Stomach (tissue), 9 donors: ENCODE results near the gene ATP4B. TPM values are rescaled to one million over a fixed set of nuclear protein-coding genes. Genes with fewer than 3 reads are reported as not detected.

Experiments
- DNase-seq, 2 donors: peaks; one replicate each; pipeline versions ENCODE4 v3.0.0 to v3.0.0-alpha.2; 2013 to 2019
- H3K27ac ChIP-seq, 5 donors: fragments of 200-600 bp in 4 of 5; sonication (generic) in 4 of 5; one replicate each; pipeline ENCODE4 v1.5.1; 2013 to 2019; ENCODE audit warnings: mild to moderate bottlenecking in 1 of 5, moderate library complexity in 1 of 5
- H3K27me3 ChIP-seq, 3 donors: fragments of 200-600 bp; sonication (generic); one replicate each; pipeline ENCODE4 v1.5.1; 2017 to 2019; ENCODE audit warnings: mixed run types in 1 of 3
- H3K36me3 ChIP-seq, 4 donors: fragments of 200-600 bp; sonication (generic); 1 replicate in 3 of 4; 2 replicates in 1 of 4; pipeline ENCODE4 v1.5.1; 2016 to 2019
- H3K4me1 ChIP-seq, 4 donors: fragments of 200-600 bp; sonication (generic); one replicate each; pipeline ENCODE4 v1.5.1; 2016 to 2019
- H3K4me3 ChIP-seq, 4 donors: fragments of 200-600 bp; sonication (generic) in 3 of 4; one replicate each; pipeline ENCODE4 v1.5.1; 2016 to 2019; ENCODE audit warnings: mild to moderate bottlenecking in 1 of 4
- H3K9me3 ChIP-seq, 4 donors: fragments of 200-600 bp; sonication (generic); one replicate each; pipeline ENCODE4 v1.5.1; 2016 to 2019
- CTCF ChIP-seq, 7 experiments: fragments of 450-650 bp in 4 of 7; fragments of 200-600 bp in 3 of 7; sonication (generic) in 3 of 7; IDR thresholded peaks; one replicate each; pipeline ENCODE4 v1.5.1; 2016 to 2019; ENCODE audit warnings: antibody characterized with exemption in 7 of 7, control low read depth in 2 of 7, mild to moderate bottlenecking in 1 of 7
- EP300 ChIP-seq: sonication (generic); formaldehyde crosslinking; IDR thresholded peaks from one replicate; pipeline ENCODE4 v1.6.1; 2017; ENCODE audit warnings: antibody characterized with exemption
- POLR2A ChIP-seq, 4 donors: fragments of 450-650 bp; IDR thresholded peaks; one replicate each; pipeline ENCODE4 v1.6.1; 2016; ENCODE audit warnings: antibody characterized with exemption in 4 of 4, control low read depth in 2 of 4, mild to moderate bottlenecking in 1 of 4, moderate library complexity in 1 of 4
- POLR2AphosphoS5 ChIP-seq, 3 donors: sonication (generic); formaldehyde crosslinking; IDR thresholded peaks; one replicate each; pipeline ENCODE4 v1.6.1; 2016; ENCODE audit warnings: antibody characterized with exemption in 3 of 3
- WGBS, 5 donors: extraction: QIAGEN DNeasy Blood & Tissue Kit in 3 of 5; methylation state at CpG; one replicate each; pipeline versions ENCODE4 v1.1.5 to v1.1.7; 2013 to 2018; 5-methylcytosine and 5-hydroxymethylcytosine counted together
- intact Hi-C: fragments of 100-400 bp; cut with DNase I; formaldehyde crosslinking; loops from one replicate; pipeline ENCODE4 v1.15.1; 2023; ENCODE audit warnings: low total_unique reads
- polyA plus RNA-seq, 3 donors: library from polyadenylated mRNA; stranded (reverse); fragments of 200-250 nt; gene quantifications; one replicate each; pipeline ENCODE4 v1.2.3, GENCODE V29; 2013
- total RNA-seq, 5 donors: library from RNA; depleted of rRNA; stranded (reverse); fragments of >200 nt; gene quantifications; one replicate each; pipeline versions ENCODE4 v1.1.0 to v1.2.3, GENCODE V29; 2014 to 2016
- donor health status: healthy with polysubstance abuse.
- donor health status: Bipolar disorder and iron deficiency.
- donor health status: healthy.

The ATP4B gene
- total and polyA plus RNA-seq, 8 donors = 0.87 to 585 (median 278) TPM

GRCh38 chr13:113611996-113612395 lies 46.0 kb downstream of the ATP4B start:
- Histone ChIP-seq H3K27me3 (no peaks in the 10 kb centered on the region), H3K9me3 (no peaks in the 10 kb centered on the region), H3K4me3 (no peak overlapping the region), H3K36me3 (peaks cover 4 to 71% (median 49%) of the 10 kb centered on the region in 4 donors), H3K27ac (no peak overlapping the region), H3K4me1 (peaks cover 10 to 33% (median 19%) of the 10 kb centered on the region in 4 donors)
- DNase-seq = no peak
- TF ChIP-seq POLR2AphosphoS5 (IDR thresholded peaks at IDR 0.05) (no peak), POLR2A (IDR thresholded peaks at IDR 0.05) (no peak), CTCF (IDR thresholded peaks at IDR 0.05) (no peak), EP300 (no peak)
- 90 to 98% (median 95%) methylated on average over 5 of the region's 5 CpGs for whole genome bisulfite sequencing, 5 donors
- intact Hi-C loops = no loop called here

GRCh38 chr13:113610266-113610665 lies 47.7 kb downstream of the ATP4B start:
- no peak overlapping the region for H3K27ac ChIP-seq
- H3K4me3 ChIP-seq = no peak overlapping the region
- no peak for DNase-seq
- peaks cover 4 to 85% (median 60%) of the 10 kb centered on the region in 4 donors for H3K36me3 ChIP-seq
- 93 to 97% (median 96%) methylated on average over 19 of the region's 19 CpGs for WGBS, 5 donors
- H3K9me3 ChIP-seq = no peaks in the 10 kb centered on the region
- H3K27me3 ChIP-seq = no peaks in the 10 kb centered on the region
- no peak for TF ChIP-seq POLR2A (IDR thresholded peaks at IDR 0.05)
- TF ChIP-seq CTCF (IDR thresholded peaks at IDR 0.05) = no peak
- no peak for TF ChIP-seq EP300
- intact Hi-C loops = no loop called here
- H3K4me1 ChIP-seq = peaks cover 0 to 19% (median 9%) of the 10 kb centered on the region in 4 donors

- Histone ChIP-seq H3K27ac (no peak overlapping the region), H3K27me3 (no peaks in the 10 kb centered on the region), H3K4me1 (peaks cover 0 to 19% (median 9%) of the 10 kb centered on the region in 4 donors), H3K9me3 (no peaks in the 10 kb centered on the region), H3K4me3 (no peak overlapping the region), H3K36me3 (peaks cover 4 to 81% (median 57%) of the 10 kb centered on the region in 4 donors)
- DNase-seq = no peak
- 88 to 93% (median 91%) methylated on average over 9 to 13 of the region's 13 CpGs for WGBS, 5 donors
- intact Hi-C loops = no loop called here
- TF ChIP-seq POLR2AphosphoS5 (IDR thresholded peaks at IDR 0.05) (no peak), CTCF (IDR thresholded peaks at IDR 0.05) (no peak), EP300 (no peak), POLR2A (IDR thresholded peaks at IDR 0.05) (no peak)
These were observed 48.4 kb downstream of the ATP4B start for GRCh38 chr13:113609616-113610015.

GRCh38 chr13:113608967-113609533 lies 48.9 kb downstream of the ATP4B start:
- Histone ChIP-seq H3K27me3 (no peaks in the 10 kb centered on the region), H3K27ac (no peak overlapping the region), H3K4me1 (peaks cover 0 to 19% (median 9%) of the 10 kb centered on the region in 4 donors), H3K36me3 (peaks cover 4 to 76% (median 55%) of the 10 kb centered on the region in 4 donors), H3K4me3 (no peak overlapping the region), H3K9me3 (no peaks in the 10 kb centered on the region)
- intact Hi-C loops = no loop called here
- TF ChIP-seq EP300 (no peak), POLR2A (IDR thresholded peaks at IDR 0.05) (no peak), CTCF (IDR thresholded peaks at IDR 0.05) (no peak), POLR2AphosphoS5 (IDR thresholded peaks at IDR 0.05) (no peak)
- 91 to 95% (median 92%) methylated on average over 22 of the region's 22 CpGs for WGBS, 5 donors
- no peak for DNase-seq
